Inferior parietal cortex (tissue), 1 donor: ENCODE data around the gene MIXL1.
"Not testable (repeated sequence)": the region's sequence is repeated elsewhere in the genome, so short reads cannot be mapped to it uniquely, and the experiment has no call there.

Experiments used
- DNase-seq: peaks from one replicate; pipeline ENCODE4 v3.0.0-alpha.2; 2016; ENCODE audit errors: extremely low spot score

Gene MIXL1

DNA sequence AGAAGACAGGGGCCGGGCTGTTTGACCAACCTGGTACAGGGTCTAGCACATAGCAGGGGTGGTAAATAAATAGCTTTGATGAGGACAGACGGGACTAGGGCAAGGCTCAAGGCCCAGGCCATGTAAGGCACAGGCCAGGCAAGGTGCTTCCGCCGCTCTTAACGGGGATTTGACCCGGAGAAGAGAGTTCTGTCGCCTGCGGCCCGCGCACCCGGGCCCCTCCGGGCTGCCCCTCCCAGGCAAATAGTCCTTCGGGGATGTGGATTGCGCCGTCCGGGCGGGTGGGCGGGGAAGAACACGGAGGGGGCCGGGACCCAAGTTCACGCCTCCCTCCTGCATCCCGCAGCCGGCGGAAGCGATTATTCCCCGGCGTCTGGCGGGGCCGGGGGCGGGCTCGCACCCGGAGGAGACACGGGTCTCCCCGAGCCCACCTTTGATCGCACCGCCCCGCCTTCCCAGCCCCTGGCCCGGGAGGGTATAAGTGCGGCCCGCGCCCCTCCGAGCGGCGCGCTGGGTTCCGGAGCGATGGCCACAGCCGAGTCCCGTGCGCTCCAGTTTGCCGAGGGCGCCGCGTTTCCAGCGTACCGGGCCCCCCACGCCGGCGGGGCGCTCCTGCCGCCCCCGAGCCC lies at the start of gene MIXL1:
Gene MIXL1, plus strand, starts transcription at position 508 of the 629 bp plus-strand sequence. Its CDS starts 18 bp downstream, at position 526.
- DNase-seq: no peak

DNA sequence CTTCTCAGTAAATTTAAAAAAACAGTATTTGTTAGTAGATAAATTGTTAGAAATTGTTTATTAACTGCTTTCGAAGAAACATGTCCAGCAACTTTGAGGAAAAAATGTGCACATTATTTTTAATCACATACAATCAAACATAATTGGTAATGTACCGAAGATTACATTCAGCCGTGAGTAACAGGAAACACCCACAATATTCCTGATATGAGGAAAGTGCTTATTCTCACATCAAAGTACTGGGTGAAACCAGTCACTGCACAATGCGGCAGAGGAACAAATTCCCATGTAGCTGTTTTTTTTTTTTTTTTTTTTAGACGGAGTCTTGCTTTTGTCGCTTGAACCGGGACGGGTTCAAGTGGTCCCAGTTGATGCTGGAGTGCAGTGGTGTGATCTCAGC lies 46.6 kb upstream of the MIXL1 start:
- DNase-seq: no peak

DNA sequence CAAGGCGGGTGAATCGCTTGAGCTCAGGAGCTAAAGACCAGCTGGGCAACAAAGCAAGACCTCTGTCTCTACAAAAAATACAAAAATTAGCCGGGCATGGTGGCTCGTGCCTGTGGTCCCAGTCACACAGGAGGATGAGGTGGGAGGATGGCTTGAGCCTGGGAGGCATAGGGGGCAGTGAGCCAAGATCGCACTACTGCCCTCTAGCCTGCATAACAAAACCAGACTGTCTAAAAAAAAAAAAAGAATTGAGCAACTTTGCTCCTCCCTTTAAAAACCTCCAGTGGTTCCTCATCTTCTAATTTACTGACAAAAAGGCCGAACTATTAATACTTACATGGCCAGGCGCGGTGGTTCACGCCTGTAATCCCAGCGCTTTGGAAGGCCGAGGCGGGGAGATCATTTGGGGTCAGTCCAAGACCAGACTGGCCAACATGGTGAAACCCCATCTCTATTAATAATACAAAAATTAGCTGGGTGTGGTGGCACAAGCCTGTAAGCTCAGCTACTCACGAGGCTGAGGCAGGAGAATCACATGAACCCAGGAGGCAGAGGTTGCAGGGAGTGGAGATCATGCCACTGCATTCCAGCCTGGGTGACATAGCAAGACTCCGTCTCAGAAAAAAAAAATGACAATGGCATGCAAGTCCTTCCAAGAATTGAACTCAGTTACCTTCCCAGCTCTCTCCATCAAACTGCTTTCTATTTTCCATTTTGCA lies 41.3 kb upstream of the MIXL1 start:
- DNase-seq: peak; percentile 28

DNA sequence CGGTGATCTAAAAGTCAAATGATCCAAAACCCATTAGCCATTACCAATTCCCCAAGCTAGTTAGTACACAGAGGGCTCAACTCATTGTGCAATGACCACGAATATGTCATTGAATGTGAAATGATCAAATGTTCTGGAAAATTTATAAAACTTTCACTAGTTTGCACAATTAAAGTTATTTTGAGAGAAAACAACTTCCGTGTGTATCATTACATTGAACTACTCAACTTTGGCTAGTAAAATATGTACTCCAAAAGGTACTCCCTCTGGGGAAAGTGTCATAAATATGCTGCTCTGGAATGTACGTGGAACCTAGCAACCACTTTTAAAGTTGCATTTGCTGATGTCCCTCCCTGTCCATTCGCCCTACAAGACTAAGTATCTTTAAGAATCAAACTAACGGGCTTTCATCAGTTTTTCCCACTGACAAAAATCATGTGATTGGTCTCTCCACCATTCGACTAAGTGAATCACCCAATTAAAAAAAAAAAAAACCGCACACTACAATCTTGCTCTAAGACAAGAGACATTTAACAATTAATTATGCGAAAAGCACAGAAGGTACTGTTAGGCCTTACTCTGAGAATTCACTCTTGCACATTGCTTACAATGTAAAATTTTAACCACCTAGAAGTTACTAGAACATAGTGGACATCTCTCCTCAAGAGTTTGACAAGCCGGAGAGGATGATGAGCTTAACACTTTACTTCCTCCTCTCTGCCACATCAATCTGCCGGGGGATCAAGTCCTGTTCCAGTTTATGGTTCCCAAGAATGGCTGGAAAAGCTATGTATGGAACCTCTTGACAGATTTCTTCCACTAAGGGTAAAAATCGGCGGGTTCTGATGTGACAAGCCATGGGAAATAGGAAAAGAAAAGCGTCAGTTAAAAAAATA lies 38.1 kb upstream of the MIXL1 start:
- DNase-seq: no peak

DNA sequence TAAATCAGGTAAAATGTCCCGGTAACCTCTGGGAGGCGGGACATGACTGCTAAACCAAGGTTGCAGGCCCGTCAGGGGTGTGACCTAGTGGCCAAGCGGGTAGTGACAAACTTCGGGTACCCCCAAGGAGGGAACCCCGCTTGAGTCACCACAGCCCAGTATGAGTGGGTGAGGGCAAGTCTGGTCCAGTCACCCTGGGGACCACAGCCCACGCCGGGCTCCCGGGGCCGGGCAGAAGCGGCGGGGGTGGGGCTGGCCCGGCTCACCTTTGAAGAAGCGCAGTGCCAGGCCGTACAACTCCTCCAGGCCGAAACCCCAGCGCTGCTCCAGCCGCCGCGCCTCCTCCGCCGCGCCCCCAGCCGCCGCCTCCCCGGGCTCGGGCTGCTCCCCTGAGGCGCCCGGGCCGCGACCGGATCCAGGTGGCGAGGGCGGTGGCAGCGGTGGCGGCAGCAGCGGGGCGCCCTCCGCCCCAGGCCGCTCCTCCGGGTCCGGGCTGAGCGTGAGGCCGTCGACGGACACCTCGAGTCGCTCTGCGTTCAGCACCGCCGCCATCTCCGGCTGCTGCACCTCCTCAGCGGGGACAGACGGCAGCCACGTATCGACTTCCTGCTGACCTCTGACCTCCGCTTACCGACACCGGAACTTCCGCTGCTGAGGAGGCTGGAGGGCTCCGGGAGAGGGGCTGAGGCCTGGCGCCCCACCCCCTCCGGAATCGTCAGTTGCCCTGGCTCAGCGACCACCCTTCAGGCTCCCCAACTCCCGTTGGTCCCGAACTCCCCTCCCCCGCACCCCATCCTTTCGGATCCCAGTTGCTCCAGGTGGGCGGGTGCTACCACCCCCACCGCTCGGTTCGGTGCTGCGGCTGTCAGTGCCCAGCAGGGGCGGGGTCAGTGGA lies 37.1 kb upstream of the MIXL1 start, which contains the start of gene ACBD3:
Gene ACBD3, minus strand, starts transcription at position 618 of the 895 bp plus-strand sequence. Its CDS starts 66 bp downstream, at position 552.
- DNase-seq: peak; percentile 93

DNA sequence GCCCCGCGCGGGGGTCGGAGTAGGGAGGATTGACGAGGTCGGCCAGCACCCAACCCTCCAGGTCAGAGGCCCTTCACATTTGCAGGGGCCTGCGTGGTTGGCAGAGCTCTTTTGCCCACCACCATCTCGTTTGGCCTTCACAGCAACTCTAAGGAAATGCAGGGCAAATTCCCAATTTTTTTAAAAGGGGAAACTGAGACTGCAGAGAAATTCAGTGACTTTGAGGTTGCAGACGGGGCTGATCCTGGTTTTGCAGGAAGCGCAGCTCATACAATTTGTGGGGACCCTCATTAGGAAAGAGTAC lies 36.5 kb upstream of the MIXL1 start:
- no peak for DNase-seq

DNA sequence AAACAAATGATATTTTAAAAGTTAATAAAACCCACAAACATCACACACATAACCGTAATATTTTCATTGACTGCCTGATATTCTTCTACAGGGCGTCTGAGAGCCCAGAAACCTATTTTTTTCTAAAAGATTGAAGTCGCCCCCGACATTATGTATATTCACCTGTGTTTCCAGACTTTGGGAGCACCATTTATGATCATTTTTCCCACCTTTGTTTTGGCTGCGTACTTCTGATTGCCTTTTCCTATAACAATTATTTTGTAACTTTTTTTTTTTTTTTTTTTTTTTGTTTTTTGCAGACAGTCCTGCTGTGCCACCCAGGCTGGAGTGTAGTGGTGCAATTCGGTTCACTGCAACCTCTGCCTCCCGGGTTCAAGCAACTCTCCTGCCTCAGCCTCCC lies 36.1 kb upstream of the MIXL1 start:
- DNase-seq: no peak

DNA sequence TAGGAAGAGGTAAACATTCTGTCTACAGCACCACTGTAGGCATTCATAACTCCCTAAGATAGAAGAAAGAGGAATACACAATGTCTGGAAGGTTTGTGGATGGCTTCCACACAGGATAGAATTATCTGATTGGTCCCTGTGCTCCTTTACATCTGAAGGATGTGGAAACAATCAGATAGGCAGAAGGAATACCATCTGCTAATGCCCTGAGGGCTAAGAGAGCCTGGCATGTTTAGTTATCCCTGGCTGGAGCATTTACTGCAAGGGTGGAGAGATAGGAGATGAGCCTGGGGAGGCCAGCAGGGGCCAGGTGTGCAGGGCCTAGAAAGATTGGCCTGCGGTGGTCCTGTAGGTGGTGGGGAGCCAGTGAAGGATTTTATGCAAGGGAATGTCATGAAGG lies 28.3 kb upstream of the MIXL1 start:
- DNase-seq: no peak

DNA sequence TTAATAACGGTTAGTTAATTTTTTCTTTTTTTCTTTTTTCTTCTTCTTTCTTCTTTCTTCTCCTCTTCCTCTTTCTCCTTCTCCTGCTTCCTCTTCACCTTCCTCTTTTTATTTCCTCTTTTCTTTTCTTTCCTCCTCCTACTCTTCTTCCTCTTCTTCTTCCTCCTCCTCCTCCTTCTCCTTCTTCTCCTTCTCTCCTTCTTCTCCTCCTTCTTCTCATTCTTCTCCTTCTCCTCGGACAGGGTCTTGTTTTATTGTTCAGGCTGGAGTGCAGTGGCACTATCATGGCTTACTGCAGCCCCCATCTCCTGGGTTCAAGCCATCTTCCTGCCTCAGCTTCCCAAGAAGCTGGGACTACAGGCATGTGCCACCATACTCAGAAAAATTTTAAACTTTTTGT lies 23.5 kb upstream of the MIXL1 start:
- DNase-seq: no peak

DNA sequence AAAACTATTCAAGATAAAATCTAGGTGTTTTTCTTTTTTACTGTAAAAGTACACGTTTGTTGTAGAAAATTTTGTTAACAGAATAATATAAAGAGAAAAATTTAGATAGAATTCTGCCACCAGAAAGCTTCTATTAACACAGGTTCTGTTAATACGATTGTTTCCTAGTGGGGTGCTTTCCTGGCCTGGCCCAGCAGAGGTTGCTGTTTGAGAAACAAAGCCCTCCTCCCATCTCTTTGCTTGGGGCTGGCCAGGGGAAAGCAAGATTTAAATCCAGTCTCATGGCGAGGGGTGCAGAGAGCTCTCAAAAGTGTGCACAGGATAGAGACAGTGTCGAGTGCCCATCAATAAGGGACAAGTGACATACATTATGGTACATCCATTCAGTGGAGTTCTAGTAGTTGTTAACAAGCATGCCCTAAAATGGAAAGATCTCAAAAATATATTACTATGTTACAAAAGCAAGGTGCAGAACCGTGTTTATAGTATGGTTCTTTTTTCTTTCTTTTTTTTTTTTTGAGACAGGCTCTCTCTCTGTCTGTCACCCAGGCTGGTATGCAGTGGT lies 22.4 kb upstream of the MIXL1 start:
- DNase-seq: no peak

DNA sequence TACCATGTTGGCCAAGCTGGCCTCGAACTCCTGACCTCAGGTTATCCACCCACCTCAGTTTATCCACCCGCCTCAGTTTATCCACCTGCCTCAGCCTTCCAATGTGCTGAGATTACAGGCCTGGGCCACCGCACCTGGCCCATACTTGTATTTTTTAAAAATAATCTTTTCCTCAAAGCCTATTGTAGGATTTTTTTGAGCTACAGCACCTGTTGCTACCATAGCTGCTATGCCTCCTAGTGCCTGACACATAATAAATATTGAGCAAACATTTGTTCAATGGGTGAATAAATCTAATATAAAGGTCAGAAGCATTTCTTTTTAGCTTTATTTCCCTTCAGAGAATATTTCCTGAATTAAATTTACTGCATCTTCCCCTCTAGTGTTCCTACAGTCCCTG lies 21.2 kb upstream of the MIXL1 start:
- DNase-seq: no peak

DNA sequence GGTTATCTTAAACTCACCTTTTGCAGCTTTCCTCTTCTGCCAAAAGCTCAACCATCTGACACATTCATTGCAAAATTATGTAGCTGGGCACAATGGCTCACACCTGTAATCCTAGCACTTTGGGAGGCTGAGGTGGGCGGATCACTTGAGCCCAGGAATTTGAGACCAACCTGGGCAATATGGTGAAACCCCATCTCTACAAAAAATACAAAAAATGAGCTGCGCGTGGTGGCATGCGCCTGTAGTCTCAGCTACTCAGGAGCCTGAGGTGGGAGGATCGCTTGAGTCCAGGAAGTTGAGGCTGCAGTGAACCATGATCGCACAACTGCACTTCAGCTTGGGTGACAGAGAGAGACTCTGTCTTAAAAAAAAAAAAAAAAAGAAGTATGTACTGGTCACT lies 20.8 kb upstream of the MIXL1 start:
- DNase-seq: not testable (repeated sequence)

DNA sequence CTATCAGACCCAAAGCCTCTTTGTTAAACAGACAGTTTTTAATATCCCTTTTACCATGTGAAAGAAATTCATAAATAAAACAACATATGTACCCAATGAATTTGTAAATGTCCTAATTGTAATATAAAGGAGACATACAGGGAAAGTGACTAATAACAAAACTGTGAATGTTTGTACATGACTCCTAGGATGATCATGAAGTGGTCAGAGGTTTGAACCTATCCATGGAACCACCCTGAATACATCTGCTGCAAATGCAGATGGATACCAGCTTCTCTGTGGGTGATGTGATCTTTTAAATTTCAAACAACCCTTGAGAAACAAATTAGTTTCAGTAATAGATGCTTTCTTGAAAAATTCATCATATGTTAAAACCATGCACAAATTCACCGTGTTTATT lies 20.2 kb upstream of the MIXL1 start:
- DNase-seq: no peak

DNA sequence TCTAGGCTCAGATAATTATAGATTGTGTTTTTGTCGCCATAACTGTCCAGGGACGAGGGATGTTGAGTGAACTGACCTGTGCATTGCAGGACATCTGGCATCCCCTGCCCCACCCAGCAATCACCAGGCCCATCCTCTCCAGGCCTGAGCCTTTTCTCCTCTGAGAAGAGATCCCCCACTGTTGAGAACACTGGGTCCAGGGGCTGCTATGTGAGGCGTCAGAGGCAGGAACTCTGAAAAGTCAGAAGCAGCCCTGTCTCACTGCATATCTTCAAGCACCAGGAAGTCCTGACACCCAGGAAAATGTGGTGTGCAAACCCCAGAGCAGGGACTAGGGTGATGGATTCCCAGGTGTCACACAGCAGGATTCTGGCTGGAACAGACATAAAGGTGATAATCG lies 19.8 kb upstream of the MIXL1 start:
- no peak for DNase-seq

DNA sequence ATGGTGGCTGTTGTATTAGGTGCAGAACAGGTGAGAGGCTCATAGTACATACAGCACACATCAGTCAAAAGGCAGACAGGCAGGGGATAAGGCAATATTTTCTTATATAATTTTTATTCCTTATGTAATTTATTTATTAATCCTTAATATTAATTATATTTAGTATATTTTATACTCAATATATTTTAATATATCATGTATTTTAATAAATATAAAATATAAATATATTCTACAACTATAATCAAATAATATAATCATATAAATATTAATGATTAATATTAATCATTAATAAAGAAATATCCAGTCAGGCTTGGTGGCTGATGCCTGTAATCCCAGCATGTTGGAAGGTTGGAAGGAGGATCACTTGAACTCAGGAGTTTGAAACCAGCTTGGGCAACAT lies 19.3 kb upstream of the MIXL1 start:
- no peak for DNase-seq

DNA sequence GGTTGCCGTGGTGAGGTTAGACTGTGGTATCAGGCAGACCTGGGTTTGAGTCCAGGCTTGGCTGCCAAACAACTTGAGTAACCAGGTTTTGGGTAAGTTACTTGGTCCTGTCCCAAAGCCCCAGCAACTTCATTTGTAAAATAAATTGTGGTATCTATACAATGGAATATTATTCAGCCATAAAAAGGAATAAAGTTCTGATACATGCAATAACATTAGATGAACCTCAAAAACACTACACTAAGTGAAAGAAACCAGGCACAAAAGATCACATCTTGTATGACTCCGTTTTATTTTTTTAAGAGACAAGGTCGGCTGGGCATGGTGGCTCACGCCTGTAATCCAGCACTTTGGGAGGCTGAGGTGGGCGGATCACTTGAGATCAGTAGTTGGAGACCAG lies 16.4 kb upstream of the MIXL1 start:
- no peak for DNase-seq

DNA sequence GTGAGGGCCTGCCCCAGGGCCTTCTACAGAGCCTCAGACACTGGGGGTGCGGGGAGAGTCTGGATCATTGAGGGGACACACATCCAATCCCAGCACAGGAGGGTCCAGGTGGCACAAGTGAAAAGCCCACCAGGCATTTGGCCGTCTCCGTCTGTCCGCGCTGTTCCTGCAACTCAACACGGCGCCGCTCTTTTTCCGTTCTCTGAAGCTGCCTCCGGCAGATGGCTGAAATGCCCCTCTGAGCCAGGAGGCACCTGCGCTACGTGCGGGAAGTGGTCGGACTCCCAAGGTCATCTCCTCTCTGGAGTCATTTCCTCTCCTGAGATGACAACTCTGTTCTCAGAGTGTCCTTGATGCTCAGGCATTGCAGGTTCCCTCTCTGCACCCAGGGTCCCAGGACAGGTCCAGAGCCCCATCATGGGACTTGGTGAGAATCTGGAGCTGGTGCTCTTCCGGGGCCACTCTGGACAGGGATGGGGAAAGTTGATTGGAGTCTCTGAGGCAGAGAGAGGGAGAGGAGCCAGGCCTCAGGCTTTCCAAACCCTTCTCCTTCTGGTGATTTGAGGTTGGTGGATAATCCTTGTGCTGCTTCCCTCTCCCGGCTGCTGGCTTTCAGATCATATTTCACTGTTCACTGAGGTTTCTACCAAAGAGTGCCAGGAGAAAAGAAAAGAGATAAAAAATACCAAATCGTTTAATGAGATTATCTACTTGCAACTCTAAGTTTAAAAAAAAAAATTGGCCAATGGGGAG lies 14.0 kb upstream of the MIXL1 start:
- no peak for DNase-seq

DNA sequence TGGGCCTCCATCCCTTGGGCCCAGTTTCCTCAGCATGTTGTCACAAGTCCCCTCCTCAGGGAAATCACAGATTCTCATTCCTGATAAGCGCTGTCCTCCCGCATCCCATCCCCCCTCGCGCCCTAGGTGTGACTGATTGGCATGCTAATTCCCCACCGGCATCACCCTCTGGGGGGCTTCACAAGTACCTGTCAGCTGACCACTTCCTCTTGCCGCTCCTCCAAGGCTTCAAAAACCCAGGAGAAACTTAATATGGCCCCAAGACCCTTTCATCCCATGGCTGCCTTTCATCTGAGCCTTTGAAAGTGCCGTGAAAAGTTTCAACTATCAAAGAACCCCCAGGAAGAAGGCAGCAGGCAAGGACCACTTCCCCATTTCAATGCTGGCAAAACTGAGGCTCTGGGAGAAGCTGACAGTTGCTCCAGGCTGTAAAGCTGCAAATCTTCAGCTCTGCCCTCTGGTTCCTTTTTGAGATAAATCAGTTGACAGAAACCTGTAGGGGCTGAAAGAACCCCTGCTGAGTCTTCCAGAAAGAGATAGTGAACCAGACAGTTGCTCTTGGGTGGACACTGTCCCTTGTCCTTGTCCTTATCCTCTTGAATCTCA lies 12.8 kb upstream of the MIXL1 start:
- no peak for DNase-seq

DNA sequence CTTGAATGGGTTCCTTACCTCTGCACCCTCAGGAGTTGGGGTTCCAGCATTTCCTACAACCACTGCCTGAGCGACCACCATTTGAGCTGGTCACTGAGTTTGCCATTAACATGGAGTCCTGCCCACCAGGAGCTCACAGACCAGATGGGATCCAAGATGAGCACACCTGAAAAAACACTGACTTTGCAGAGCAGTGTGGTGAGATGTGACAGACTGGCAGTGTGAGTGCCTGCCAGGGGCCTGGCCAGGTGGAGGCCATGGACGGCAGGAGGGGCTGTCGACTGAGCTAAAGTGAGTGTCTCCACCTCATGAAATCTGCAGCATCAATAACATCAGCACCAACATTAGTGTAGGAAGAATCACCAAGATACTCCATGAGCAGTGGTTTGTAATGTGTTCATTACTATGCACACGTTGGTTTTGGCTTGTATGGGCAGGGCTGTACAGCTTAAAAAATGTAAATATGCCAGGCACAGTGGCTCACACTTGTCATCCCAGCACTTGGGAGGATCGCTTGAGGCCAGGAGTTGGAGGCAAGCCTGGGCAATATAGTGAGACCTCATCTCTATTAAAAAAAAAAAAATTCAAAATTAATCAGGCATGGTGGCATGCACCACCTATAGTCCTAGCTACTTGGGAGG lies 12.2 kb upstream of the MIXL1 start:
- DNase-seq: no peak

DNA sequence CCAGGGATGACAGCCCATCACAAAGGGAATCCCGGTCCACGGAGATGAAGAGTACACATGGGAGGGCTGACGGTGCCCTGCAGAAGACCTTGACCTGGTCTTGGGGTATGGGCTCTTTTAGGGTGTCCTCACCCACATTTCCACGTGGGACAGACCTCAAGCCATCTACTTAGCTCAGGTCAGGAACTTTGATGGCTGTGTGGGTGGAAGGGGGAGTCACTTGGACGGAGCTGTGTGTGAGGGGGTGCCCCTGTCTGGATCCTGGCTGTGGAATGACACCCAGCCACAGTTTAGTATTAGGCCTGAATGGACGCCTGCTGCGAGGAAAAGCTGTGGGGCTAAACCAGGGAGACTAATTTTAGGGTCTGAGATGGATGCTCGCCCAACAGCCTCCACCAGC lies 10.9 kb upstream of the MIXL1 start:
- DNase-seq: no peak
